Stimulated activated CD8-positive, alpha-beta memory T cell treated with anti-CD3 and anti-CD28 coated beads, Interleukin-4, amount 100 ng/mL, for 1 hour (primary cell): ENCODE data around the gene BIN1.
A peak's percentile ranks its signal among the peaks of the same experiment; 100 is the strongest.

Experiments used
- DNase-seq, 2 donors: peaks; one replicate each; pipeline ENCODE4 v3.0.0-alpha.2; 2020; ENCODE audit warnings: low read depth in 2 of 2, low spot score in 1 of 2

Gene BIN1, protein sequence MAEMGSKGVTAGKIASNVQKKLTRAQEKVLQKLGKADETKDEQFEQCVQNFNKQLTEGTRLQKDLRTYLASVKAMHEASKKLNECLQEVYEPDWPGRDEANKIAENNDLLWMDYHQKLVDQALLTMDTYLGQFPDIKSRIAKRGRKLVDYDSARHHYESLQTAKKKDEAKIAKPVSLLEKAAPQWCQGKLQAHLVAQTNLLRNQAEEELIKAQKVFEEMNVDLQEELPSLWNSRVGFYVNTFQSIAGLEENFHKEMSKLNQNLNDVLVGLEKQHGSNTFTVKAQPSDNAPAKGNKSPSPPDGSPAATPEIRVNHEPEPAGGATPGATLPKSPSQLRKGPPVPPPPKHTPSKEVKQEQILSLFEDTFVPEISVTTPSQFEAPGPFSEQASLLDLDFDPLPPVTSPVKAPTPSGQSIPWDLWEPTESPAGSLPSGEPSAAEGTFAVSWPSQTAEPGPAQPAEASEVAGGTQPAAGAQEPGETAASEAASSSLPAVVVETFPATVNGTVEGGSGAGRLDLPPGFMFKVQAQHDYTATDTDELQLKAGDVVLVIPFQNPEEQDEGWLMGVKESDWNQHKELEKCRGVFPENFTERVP

DNA sequence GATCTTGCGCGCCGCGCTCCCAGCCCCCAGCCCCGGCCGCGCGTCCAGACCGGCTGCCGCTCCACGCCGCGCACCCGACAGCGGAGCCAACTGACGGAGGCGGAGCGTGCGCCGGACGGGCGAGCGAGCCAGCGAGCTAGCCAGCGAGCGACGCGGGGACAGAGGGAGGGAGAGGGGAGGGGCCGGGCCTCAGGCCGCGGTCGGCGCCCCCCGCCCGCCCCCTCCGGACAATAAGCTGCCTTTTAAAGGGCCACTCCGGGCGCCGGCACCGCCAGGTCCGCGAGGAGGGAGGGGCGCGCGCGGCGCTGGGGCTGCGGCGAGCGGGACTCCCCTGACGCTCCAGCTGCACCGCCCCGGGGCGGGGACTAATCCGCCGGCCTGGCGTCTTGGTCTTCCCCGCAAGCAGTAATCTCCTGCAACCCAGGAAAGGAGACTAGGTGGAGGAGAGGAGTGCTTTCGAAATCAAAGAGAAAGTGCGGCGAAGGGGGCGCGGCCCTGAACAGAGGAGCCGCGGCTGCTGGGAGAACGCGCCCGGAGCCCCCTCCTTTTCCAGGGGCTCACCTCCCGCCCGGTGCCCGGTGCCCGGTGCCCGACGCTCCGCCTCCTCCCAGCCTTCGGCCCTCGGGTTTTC lies at the start of gene BIN1:
TSS of gene BIN1 (minus strand) at position 164 of the 631 bp plus-strand sequence. CDS start 211 bp downstream, outside the sequence.
- DNase-seq: peak in 1 of 2 donors; percentile 27

DNA sequence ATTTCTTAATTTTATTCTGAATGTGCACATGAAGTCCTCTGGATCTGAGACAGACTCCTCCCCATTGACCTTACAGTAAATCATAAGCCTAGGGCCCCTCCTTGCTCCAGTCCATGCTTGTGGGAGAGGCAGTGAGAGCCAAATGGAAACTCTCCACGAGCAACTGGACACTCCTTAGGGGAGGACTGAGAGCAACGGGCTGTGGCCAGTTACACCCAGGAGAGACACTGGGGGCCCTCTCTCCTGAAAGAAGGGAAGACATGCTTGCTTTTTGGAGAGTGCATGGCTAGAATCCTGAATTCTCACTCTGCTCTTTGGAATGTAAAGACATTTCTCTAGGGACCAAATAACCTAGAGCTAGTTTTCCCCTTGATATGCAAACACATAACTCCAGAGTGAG lies 49.0 kb upstream of the BIN1 start:
- no peak for DNase-seq

DNA sequence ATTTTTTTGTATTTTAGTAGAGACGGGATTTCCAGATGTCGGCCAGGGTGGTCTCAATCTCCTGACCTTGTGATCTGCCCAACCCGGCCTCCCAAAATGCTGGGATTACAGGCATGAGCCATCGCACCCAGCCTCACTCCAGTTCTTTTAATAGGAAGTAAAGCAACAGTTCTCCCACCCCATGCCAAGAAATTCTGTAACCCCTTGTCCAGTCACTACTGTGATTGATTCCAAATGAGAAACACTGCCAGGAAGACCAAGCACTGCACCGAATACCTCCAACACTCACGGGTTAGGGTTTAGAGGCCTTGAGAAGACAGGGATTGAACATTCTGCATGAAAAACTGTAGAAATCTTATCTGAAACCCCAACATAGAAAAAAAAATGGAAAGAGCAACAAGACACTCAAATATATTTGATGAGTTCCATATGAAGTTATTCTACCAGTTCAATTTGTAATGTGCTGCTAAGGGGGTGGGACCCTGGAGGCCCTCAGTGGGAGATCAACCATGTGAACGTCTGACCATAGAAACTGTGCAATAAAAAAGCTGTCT lies 48.2 kb upstream of the BIN1 start:
- DNase-seq: no peak

DNA sequence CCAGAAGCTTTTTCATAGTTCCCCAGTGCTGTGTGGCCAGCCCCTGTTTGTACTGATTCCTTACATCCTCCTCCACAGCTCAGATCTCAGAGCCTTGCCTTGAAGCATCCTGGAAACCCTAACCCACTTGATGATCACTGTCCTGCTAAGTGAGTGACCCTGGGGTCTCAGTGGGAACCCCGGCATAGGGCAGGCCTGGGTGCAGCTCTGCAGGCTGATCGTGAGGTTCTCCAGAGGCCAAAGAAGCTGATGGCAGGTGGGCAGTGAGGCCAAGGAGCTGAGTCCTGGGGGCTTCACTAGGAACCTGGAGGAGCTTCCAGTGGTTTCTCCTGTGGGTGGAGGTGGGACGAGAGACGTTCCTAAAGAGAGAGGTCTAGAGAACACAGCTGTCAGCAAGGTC lies 47.4 kb upstream of the BIN1 start:
- DNase-seq: no peak

DNA sequence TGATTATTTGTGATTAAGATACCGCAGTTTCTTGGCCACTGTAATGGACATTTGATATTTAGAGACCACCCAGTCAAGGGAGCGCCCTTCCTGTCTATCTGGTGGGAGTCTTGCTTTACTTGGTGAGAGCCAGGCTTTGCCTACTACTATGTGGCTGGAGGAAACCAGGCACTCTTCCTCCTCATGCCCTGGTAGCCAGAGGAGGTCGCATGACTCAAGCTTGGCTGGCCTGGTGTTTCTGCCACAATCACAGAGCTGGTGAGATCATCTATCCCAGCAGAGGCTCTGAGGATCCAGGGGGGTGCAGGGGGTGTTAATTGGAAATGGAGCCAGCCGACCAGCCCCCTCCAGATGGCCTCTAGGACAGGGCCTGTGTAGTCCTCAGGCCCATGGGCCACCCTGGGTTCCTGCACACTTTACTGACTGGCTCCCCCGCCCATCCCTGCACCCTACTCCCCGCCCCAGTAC lies 46.8 kb upstream of the BIN1 start:
- no peak for DNase-seq

DNA sequence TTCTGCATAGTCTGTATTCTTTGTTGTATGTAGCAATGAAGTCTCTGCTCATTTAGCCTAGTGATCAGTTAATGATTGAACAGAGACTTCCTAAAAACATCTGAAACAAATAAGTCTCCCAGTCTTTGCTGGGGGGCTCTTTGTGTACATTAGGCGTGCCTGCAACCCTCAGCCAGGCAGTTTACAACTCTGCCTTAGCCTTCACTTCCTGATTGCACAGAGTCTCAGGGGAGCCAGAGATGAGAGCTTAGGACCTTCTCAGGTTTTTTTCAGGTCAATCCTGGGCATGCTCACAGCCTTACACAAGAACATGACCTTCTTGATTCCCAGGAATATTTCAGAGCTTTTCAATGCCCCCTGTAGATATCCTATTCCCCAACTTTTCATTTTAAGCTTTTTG lies 44.0 kb upstream of the BIN1 start:
- DNase-seq: no peak

DNA sequence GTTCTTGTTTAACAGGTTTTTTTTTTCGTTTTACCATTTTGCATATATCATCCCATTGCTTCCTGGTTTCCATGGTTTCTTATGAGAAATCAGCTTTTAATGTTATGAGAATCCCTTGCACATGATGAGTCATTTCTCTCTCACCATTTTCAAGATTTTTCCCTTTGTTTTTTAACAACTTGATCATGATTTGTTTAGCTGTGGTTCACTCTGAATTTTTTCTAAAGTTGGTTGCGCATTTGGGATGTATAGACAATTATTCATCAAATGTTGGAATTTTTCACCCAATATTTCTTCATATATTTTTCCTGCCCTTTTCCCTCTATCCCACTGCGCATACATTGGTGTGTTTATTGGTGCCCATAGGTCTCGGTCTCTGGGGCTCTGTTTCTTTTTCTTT lies 42.4 kb upstream of the BIN1 start:
- DNase-seq: no peak

DNA sequence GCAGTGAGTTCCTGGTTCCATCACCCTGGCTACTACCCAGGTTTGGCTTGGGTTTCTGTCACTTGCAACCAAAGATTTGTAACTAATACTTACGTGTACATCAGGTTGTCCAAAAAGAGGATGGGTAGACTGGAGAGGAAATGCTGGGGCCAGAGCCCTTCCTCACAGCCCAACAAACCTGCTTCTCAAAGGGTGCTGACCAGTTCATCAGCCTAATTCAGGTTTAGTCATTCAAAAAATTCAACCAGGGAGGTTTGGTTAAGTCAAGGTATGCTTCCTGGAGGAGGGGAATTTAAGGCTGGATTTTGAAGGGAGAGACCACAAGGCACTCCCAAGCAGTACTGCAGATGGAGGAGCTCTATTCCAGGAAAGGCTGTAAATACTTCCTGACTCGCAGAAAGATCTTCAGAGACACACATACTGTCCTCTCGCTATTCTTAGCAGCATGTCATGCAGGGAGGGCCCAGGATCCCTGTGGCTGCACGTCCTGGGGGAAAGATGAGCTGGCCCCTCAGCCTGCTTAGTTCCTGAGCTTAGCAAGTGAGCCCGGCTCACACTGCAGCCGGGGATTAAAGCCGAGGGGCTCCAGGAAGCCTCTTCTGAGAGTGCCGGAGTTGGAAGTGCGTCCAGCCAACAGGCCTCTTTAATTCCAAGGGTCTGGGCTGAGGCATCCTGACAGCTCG lies 40.0 kb upstream of the BIN1 start:
- no peak for DNase-seq

DNA sequence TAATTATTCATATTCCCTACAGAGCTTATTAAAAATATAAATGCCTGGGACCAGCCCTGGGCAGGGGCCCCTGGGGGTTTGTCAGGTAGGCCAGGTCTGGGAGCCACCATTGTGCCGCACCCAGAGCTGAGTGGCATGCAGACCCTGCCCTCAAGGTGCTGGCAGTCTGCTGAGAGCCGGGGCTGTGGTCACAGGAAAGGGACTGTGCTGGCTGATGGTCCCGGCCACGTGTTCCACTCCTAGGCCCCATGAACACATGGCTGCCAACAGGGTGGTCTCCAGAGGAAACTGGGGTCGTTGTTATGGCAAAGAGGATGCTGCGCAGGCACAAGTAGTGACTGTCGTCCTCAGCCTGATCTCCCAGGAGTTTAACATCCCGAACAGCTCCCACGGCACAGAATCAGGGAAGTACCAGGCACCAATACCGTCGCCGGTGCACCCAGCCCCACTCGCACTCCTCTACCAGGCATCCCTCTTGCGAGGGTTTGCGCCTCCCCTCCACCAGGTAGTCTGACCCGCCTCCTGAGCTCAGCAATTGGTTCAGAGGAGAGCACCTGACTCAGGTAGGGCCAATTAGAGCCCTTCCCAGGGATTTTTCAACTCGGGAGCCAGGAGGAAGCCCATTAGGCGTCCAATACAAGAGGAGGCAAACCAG lies 39.2 kb upstream of the BIN1 start:
- DNase-seq: no peak

DNA sequence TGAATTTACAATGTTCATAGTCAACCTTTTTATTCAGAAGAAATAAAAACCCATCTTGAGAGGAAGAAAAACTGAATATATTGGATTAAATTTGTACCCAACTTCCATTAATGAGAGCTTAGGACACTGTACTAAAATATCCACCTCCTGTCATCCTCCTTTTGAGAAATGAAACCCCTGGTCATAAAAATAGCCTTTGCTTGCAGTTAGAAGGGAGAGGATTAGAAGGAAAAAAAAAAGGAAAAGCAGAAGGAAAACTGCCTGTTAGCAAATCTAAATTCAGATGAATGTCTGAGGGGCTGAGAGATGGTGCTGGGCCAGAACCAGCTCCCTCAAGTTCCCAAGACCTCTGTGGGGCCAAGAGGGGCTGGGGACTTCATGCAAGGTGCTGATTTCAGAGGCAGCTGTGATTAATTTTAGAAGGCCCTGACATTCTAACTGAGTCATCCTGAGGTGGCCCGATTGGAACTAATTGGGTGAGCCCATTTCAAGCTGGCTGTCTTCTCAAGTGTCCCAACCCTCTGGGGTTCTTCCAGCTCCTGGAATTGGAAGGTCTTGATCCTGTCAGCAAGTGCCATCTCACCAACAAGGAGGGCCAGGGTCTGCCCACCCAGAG lies 38.4 kb upstream of the BIN1 start:
- DNase-seq: no peak

DNA sequence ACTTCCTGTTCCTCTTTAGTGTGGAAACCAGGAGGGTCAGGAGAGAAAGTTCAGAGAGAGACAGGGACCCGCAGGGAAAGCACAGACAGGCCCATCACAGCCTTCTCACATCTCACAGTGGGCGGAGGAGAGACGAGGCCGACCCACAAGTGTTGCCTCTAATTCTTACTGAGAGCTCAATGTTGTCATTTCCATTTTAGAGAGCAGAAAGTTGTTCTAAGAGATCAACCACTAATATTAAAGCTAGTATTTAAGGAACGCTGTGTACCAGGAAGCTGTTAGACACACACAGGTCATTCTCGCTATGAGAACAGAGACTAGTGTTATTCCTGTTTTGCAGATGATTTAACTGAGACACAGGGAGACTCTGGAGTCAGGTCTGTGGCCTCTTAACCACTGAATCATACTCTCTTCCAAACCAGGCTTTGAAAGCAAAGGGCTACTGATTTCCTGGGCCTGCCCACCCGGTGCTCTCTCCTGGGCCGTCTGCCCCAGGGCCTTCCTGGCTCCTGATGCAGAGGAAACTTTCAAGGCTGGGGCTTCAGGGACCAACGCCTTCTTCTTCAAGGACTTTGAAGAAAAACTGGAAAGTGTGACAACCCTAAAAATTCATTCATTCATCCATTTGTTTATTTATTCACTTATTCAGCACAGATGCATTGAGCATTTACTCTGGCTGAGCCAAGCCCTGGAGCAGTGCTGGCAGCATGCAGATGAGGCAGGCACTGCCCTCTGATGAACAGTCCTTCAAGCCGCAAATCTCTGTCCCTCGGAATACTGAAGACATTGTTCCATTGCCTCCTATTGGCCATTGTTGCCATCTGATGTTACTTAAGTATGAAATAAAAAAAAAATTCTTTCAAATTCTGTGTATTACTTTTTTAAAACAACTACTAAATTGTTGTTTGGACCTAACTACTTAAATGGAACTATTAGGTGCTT lies 37.2 kb upstream of the BIN1 start:
- DNase-seq: no peak

DNA sequence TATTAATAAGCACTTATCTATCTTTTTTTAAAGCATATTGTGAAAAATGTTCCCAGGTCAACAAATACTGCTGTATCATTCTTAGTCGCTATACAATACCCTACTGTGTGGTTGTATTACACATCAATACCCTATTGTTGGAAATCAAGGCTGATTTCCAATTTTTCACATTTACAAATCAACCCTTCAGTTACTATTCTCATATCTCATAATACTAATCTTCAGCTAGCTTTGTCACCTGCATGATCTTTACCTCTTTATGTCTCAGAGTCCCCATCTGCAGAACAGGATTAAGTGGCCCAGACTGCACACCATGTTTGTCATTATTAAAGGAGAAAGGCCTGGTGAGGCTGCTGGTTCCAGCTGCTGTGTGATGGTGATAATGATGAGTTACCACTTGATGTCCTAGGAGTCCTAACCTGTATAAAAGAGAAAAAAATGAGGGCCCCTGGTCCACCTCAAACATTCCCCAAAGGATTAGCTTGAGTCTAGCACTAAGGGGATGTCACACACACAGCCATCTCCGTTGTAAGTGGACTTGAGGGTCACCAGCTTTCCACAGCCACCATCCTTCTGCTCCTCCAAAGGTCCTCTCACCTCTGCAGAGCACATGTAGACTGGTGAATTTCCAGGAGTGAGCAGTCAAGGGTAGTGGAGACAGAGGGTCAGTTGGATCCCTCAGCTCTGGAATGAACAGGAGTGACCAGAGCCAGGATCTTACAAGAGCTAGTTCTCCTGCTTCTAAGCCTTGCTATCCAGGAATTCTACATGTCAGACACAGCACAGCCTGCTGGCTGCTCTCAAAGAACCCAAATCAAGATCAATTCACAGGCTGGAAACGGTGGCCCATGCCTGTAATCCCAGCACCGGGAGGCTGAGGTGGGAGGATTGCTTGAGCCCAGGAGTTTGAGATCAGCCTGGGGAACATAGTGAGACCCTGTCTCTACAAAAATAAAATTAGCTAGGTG lies 36.0 kb upstream of the BIN1 start:
- no peak for DNase-seq

DNA sequence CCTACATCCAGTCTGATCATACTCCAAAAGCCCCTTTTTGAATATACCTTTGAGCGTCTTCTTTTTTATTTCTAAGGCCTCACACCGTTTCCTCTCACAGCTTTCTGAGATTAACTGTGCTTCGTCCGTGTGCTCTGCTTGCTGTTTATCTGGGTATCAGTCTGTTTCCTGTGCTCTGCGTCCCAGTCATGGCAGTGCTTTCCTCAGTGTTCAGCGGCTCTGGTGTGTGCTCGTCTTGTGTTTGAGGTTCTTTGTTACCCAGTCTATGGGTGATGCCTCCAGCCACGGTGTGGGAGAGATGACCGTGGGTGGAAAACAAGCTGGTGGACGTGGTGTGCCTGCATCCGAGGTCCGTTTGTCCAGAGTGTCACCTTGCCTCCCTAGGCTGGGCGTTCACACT lies 33.6 kb upstream of the BIN1 start:
- DNase-seq: no peak

DNA sequence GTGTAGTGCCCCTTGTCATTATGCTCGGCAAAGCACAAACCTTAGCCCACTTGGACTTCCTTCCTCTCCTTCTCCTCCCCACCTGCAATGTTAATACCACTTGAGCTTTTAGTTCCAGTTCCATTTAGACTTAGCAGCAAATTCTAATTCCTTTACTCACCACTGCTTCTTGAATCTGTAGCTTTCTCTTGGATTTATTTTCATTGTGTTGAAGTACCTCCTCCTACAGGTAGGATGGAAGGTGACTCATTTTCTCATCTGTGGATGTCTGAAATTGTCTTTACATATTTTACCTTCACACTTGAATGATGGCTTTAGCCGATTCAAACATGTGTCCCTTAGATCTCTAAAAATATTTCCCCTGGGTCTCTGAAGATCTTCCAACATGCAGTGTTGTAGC lies 32.8 kb upstream of the BIN1 start:
- DNase-seq: no peak

DNA sequence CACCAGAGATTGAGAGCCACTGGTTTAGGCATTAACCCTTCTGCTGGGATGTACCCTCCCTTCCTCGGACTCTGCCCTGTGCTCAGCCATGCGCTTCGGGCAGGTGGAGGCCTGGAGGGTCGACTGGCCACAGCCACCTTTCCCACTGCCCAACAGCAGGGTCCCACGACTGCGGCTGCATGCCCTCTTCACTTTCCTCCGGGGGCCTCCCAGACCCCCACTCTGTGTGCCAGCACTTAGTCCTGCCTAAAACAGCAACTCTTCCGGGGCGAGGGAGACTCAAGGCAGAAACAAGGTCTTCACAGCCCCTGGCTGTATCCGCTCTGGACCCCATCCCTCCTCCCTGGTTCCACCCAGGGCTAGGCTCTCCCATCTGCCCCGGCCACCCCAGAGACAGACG lies 31.3 kb upstream of the BIN1 start:
- DNase-seq: no peak

DNA sequence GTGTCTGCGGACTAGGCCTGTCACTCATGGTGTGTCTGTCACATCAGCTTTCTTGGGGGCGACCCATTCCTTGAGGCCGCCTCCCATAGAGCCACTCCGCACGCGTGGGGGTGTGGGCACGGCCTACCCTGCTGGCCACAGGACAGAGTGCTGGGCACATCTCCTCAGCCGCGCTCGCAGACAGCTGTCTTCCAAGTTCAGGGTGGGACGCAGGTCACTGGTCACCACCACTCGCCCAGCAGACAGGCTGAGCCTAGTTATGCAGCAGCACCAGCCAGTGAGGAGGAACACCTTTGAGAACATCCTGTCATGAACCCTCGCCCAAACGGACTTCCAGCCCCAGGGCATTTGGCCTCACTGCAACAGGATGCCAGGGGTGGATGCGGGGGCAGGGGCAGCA lies 30.8 kb upstream of the BIN1 start:
- no peak for DNase-seq

DNA sequence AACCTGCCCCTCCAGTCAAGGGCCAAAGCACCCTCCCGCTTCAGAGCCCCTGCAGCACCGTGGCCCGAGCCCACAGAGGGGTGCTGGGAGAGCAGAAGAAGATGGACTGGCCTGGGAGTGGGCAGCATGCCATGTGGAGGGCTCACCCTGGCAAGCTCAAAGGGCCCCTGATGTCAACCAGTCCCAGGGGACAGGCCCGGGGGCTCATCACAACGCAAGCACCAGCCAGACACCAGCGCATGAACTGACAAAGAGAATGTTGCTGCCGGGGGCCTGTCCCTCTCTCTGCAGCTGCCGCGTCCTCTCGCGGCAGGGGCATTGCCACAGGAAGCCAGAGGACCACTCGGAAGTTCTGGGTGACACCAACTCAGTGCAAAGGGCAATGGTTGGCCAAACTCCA lies 30.3 kb upstream of the BIN1 start:
- no peak for DNase-seq
